BJ (cell line): Measurements from ENCODE around the gene MASP1. TPM values are rescaled to one million over a fixed set of nuclear protein-coding genes. Genes with fewer than 3 reads are reported as not detected.

Experiments used
- CTCF ChIA-PET: fragments of 350-600 bp; formaldehyde crosslinking; extraction: SDS; loops from one replicate; lab custom pipeline; 2021; ENCODE audit warnings: antibody characterized with exemption, inconsistent platforms; lab: Yijun Ruan, JAX
- POLR2A ChIA-PET: fragments of 300-600 bp; sonication (Branson Sonifier 250); formaldehyde crosslinking; extraction: SDS; loops from one replicate; lab custom pipeline; 2021; ENCODE audit warnings: antibody characterized with exemption; lab: Charles Lee
- DNase-seq: peaks from one replicate; pipeline ENCODE4 v3.0.0-alpha.2; 2011; ENCODE audit warnings: low read depth
- H3K27me3 ChIP-seq: 2 replicates; pipeline ENCODE4 v1.6.0; 2011; ENCODE audit warnings: low read length; ENCODE audit not compliant: control insufficient read depth, insufficient read depth
- H3K36me3 ChIP-seq: 2 replicates; pipeline ENCODE4 v1.5.1; 2011; ENCODE audit warnings: low read length; ENCODE audit not compliant: control insufficient read depth, insufficient read depth
- H3K4me3 ChIP-seq: 2 replicates; pipeline ENCODE4 v1.5.1; 2011; ENCODE audit warnings: low read depth, mild to moderate bottlenecking, control low read depth, low read length
- CTCF ChIP-seq: IDR thresholded peaks from 2 replicates; pipeline ENCODE4 v1.5.1; 2011; ENCODE audit warnings: low read depth, mild to moderate bottlenecking, control low read depth, inconsistent platforms, low read length, moderate library complexity; ENCODE audit not compliant: insufficient read depth
- polyA plus RNA-seq: library from polyadenylated mRNA; depleted of rRNA; stranded (reverse); fragments of >200 nt; gene quantifications from 2 replicates; pipeline ENCODE4 v1.2.3, GENCODE V29; 2011

MASP1 gene
- polyA plus RNA-seq, 1 experiment, result 321 TPM

- Histone ChIP-seq H3K27me3 (peaks cover 3% of the 10 kb centered on the region), H3K36me3 (no peaks in the 10 kb centered on the region), H3K4me3 (no peak overlapping the region)
- ChIA-PET POLR2A (no interaction called here), CTCF (interaction anchor here (1.2 to 12.8 kb wide), 3 partner anchors 9 to 352 kb away, joined by 6 to 543 read pairs (median 8); no protein-coding TSS in a partner anchor)
- no peak for DNase-seq
- no peak for TF ChIP-seq CTCF
Measured at GRCh38 chr3:187328691-187329090, 37.2 kb upstream of the MASP1 start.

- ChIA-PET CTCF (interaction anchor here (0.9 to 12.8 kb wide), 5 partner anchors 9 to 353 kb away, joined by 3 to 543 read pairs (median 3); no protein-coding TSS in a partner anchor), POLR2A (no interaction called here)
- H3K36me3 ChIP-seq, result no peaks in the 10 kb centered on the region
- no peak for TF ChIP-seq CTCF
- H3K27me3 ChIP-seq, result peaks cover 3% of the 10 kb centered on the region
- H3K4me3 ChIP-seq, result no peak overlapping the region
- no peak for DNase-seq
Measured at GRCh38 chr3:187327845-187328244, 36.3 kb upstream of the MASP1 start.

- POLR2A ChIA-PET, result no interaction called here
- DNase-seq, result no peak
- no peak for TF ChIP-seq CTCF
- Histone ChIP-seq H3K4me3 (no peak overlapping the region), H3K36me3 (no peaks in the 10 kb centered on the region), H3K27me3 (peaks cover 3% of the 10 kb centered on the region)
- CTCF ChIA-PET, result interaction anchor here (0.6 to 12.8 kb wide), 4 partner anchors 8 to 355 kb away, joined by 3 to 543 read pairs (median 86); no protein-coding TSS in a partner anchor
Measured at GRCh38 chr3:187325632-187326031, 34.1 kb upstream of the MASP1 start.

- DNase-seq, result no peak
- ChIA-PET CTCF (interaction anchor here (0.6 to 12.8 kb wide), 5 partner anchors 11 to 357 kb away, joined by 3 to 543 read pairs (median 76); no protein-coding TSS in a partner anchor), POLR2A (no interaction called here)
- no peak for TF ChIP-seq CTCF
- Histone ChIP-seq H3K27me3 (peaks cover 3% of the 10 kb centered on the region), H3K4me3 (no peak overlapping the region), H3K36me3 (no peaks in the 10 kb centered on the region)
Measured at GRCh38 chr3:187323091-187323490, 31.6 kb upstream of the MASP1 start.

GRCh38 chr3:187322291-187322690 is 30.8 kb upstream of the MASP1 start:
- TF ChIP-seq CTCF, result no peak
- Histone ChIP-seq H3K36me3 (no peaks in the 10 kb centered on the region), H3K4me3 (no peak overlapping the region), H3K27me3 (no peaks in the 10 kb centered on the region; the same call in 1 of the 2 replicates)
- no peak for DNase-seq
- POLR2A ChIA-PET, result no interaction called here
- CTCF ChIA-PET, result interaction anchor here (0.6 to 12.8 kb wide), 8 partner anchors 12 to 358 kb away, joined by 3 to 543 read pairs (median 31); partner anchors contain the start of gene SST
